Stimulated activated CD8-positive, alpha-beta memory T cell treated with anti-CD3 and anti-CD28 coated beads, Interleukin-15, amount 100 ng/mL, for 48 hours (primary cell): ENCODE measurements around the gene KRTAP5-9.
"Not testable (repeated sequence)": the region's sequence is repeated elsewhere in the genome, so short reads cannot be mapped to it uniquely, and the experiment has no call there.

ENCODE experiments used
- DNase-seq, 2 donors: peaks; one replicate each; pipeline ENCODE4 v3.0.0-alpha.2; 2020; ENCODE audit warnings: low read depth in 2 of 2

The KRTAP5-9 gene

DNA sequence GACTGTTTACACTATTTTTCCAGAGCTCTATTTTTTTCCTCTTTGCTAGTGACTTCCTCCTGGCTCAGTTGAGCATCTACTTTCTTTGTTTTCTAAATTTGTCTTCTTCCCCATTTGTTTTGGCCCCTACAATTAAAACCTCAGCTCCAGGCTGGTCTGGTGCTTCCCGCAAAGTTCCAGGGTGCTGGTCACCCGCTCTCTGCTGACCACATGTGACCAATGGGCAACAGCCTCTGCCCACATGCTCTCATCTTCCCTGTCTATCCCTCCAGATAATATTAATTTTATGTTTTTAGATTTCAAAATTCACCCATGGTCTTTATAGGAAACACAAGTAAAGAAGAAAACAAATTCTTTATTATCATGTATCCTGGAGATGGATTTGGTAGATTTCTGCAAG lies 34.7 kb downstream of the KRTAP5-9 start:
- not testable (repeated sequence) for DNase-seq

- DNase-seq: not testable (repeated sequence)
Measured at GRCh38 chr11:71585673-71586072, 37.5 kb downstream of the KRTAP5-9 start.

- not testable (repeated sequence) for DNase-seq
Measured at GRCh38 chr11:71588314-71588713, 40.1 kb downstream of the KRTAP5-9 start.

DNA sequence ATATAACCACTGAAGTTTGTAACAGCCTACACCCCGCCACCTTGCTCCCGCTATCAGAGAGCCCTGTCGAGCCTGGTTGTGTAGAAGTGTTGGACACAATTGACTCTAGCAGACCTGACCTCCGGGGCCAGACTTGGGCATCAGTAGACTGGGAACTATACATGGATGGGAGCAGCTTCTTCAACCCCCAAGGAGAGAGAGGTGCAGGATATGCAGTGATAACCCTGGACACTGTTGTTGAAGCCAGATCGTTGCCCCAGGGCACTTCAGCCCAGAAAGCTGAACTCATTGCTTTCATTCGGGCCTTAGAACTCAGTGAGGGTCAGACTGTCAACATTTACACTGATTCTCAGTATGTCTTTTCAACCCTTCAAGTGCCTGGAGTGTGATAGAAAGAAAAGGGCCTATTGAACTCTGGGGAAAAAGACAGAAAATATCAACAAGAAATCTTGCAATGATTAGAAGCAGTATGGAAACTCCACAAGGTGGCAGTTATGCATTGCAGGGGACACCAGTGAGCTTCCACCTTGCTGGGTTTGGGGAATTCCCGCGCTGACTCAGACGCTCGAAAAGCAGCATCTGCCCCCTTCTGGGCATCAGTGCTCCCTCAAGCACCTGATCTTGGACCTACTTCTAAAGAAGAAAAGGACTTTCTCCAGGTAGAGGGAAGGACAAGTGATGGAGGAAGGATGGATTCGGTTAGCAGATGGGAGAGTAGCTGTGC lies 40.8 kb downstream of the KRTAP5-9 start:
- peak; percentile 47 to 60 for DNase-seq

- not testable (repeated sequence) for DNase-seq
Measured at GRCh38 chr11:71589546-71589920, 41.3 kb downstream of the KRTAP5-9 start.
